AG09319 (cell line): ENCODE results near the gene CTR9.
A peak's percentile ranks its signal among the peaks of the same experiment; 100 is the strongest.

Experiments used
- DNase-seq: peaks from one replicate; pipeline ENCODE4 v3.0.0-alpha.2; 2010; ENCODE audit warnings: low read depth; ENCODE audit errors: extremely low read depth
- TF ChIP-seq, protein P1 (sequence below): IDR thresholded peaks from 2 replicates; pipeline ENCODE4 v1.5.1; 2011; ENCODE audit warnings: low read depth, mild to moderate bottlenecking, inconsistent platforms, low read length, moderate library complexity

The CTR9 gene

DNA sequence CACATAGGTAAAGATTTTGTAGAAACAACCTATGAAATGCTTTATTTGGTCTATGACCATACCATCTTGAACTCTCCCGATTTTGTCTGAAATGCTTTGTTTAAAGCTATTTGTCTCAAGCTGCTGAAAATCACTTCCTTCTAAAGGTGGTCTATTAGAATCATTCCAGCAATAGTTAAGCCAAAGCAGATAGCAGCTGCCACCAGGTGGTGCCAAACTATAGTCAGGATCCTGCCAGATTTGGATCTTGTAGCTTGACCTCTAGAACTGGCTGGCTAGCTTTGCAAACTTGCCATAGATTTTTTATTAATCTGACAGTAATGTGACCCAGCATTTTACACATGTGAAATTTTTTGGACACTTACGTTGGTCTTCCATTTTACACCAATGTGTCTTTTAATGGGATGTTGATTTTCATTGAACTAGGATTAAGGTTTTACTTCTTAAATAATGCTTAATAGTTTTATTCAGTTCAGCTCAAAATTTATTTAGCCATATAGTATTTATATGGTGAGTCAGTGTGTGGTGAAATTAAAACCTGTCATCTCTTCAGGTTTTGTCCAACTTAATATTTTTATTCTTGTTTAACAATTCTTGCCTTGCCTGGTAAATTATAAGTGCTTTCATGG lies 19.7 kb downstream of the CTR9 start:
- TF ChIP-seq, protein P1, sequence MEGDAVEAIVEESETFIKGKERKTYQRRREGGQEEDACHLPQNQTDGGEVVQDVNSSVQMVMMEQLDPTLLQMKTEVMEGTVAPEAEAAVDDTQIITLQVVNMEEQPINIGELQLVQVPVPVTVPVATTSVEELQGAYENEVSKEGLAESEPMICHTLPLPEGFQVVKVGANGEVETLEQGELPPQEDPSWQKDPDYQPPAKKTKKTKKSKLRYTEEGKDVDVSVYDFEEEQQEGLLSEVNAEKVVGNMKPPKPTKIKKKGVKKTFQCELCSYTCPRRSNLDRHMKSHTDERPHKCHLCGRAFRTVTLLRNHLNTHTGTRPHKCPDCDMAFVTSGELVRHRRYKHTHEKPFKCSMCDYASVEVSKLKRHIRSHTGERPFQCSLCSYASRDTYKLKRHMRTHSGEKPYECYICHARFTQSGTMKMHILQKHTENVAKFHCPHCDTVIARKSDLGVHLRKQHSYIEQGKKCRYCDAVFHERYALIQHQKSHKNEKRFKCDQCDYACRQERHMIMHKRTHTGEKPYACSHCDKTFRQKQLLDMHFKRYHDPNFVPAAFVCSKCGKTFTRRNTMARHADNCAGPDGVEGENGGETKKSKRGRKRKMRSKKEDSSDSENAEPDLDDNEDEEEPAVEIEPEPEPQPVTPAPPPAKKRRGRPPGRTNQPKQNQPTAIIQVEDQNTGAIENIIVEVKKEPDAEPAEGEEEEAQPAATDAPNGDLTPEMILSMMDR, result peak; percentile 83
- peak; percentile 12 for DNase-seq

DNA sequence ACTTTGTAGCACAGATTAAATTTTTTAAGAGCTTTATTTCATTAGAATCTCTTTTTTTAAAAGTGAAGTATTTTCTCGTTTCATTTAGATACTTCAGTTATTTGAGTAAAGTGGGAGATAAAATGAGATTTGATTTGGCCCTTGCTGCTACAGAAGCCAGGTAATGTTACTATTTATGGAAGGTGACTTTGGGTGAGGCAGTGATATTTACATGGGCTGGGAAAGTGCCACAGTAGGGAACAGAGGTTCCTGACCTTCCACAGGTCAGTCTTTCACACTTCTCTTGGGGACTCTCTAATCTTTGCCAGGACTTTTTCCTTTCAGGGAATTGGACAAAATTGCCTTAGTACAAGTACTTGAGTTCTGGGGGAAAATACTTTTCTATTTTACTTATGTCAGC lies 20.4 kb downstream of the CTR9 start:
- TF ChIP-seq, protein P1, result no peak

DNA sequence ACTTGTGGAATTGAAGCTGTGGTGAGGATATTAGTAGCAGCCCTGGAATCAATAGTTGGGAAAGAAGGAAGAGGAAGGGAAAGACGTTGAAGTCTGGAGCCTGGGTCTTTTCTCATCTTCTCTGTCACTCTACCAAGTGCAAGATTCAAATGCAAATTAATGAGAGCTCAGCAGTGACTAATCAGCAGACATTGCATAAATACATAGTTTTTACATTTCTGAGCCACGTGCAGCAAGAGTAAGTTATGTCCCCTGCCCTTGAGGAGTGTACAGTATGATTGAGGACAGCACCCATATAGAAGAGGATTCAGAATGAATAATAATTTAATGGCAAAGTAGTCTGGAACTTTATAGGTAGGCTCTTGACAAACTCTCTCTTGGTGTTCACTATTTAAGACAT lies 23.8 kb downstream of the CTR9 start:
- no peak for DNase-seq

More for the DNA sequence above, 20.4 kb downstream of the CTR9 start:
- no peak for DNase-seq

DNA sequence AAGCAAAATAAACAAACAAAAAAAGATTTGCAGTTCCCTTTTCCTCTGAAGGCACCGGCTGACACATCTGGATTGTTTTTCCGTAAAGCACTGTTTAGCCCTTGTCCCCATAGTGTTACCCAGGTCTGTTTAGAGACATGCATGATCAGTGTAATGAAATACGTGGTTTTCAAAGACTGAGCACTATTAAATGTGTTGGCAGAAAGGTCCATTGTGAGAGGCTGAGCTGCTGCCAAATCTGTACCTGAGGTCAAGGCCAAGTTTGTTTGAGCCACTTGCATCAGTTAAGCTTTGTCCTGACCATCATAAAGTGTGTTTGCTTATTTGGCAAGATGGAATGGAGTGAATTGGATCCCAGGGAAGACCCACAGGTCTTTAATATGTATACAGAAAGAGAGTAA lies 26.3 kb downstream of the CTR9 start:
- TF ChIP-seq, protein P1, result no peak
- no peak for DNase-seq

More for the DNA sequence above, 23.8 kb downstream of the CTR9 start:
- TF ChIP-seq, protein P1, result no peak

DNA sequence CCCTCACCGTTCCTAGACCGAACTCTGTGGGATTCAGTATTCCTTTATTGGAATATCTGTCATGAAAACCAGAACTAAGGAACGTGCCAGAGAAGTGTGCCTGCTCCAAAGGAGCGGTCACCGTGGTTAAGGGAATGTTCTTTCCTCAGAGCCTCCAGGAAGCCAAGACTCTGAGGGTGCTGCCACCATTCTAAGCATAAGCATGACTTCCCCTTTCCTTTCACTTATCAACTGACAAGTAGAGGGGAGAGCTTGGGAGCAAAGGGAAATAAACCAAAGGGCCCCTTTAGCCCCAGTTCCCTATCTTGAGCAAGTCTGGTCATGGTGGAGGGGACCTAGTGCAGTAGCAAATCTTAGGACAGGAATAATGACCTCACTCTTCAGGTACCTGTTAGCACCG lies 26.8 kb downstream of the CTR9 start:
- TF ChIP-seq, protein P1, result no peak
- DNase-seq, result no peak

DNA sequence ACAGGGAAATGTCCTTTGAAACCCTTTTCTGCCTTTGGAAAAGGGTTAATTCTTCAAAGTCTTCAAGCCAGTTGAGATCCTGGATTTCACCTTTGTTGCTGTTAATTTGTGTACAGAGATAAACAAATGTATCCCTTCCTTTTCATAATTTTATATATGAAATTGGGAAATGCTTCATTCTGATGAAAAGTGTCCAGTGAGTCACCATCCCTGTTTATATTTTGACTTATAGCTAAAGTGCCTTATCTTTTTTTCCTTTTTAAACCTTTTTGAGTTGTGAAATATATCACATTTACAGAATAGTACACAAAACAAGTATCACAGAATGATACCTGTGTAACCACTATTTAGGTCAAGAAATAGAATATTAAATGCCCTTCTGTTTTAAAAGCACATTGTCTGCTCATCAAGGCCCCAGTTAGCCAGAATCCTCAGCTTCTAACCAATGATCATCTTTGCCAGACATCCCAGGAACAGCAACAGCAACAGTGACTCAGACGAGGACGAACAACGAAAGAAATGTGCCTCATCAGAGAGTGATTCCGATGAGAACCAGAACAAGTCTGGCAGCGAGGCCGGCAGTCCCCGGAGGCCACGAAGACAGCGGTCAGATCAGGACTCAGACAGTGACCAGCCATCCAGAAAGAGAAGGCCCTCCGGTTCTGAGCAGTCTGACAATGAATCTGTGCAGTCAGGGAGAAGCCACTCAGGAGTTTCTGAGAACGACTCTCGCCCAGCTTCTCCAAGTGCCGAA lies 27.3 kb downstream of the CTR9 start:
- TF ChIP-seq, protein P1, result no peak
- peak; percentile 10 for DNase-seq

DNA sequence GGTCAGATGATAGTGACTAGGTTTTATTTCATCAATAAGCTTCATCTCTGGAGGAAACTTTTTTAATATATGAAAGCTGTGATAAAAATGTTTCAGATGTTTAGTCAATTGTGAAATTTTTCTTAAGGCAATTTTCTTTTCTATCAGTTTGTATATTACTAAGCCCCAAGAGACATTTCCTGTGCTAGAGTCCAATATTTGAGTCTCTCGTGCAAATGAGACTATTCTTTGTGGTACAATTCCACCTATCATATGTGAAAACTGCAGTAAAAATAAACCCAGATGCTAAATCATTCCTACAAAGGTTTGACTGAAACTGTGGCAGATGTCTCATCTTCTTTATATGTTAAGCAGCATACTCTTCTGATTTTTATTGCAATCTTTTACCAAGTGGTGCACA lies 28.0 kb downstream of the CTR9 start:
- TF ChIP-seq, protein P1, result no peak
- no peak for DNase-seq
